ENCODE data around the gene TMED4. TPM values are rescaled to one million over a fixed set of nuclear protein-coding genes. Genes with fewer than 3 reads are reported as not detected.

The TMED4 gene
- polyA plus RNA-seq, 1 donor from 2014 or later: 158 TPM

DNA sequence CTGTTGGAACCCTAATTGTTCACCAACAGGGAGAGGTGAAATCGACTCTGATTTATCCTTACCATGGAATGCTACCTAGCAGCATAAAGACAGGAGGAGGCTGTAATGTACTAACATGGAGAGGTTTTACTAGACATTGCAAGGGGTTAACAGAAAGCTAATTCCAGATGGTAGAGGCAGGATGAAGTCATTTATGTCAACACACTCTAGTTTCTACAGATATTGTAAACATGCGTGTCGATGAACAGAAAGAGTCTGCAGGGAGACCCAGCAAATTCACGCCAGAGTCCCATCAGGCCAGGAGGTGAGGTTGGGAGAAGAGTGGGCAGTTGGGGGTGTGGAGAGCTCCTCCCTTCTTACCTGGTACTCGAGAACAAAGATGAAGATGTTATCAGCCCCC is 47.9 kb downstream of the TMED4 start:
- Histone ChIP-seq H3K27me3 (ENCODE audit: insufficient read depth, low read depth, low read length) (no peaks in the 10 kb centered on the region), H3K4me2 (ENCODE audit: low read length) (no peak overlapping the region), H3K79me2 (replicated peaks; ENCODE audit: insufficient read depth, low read length) (no peaks in the 10 kb centered on the region), H2AFZ (ENCODE audit: low read depth, low read length) (no peak overlapping the region), H3K36me3 (ENCODE audit: insufficient read depth, low read length) (no peaks in the 10 kb centered on the region), H3K9me2 (ENCODE audit: insufficient read depth, low read length) (no peaks in the 10 kb centered on the region), H3K27ac (ENCODE audit: low read length) (no peak overlapping the region), H4K20me1 (ENCODE audit: insufficient read depth) (no peaks in the 10 kb centered on the region), H3F3A (ENCODE audit: insufficient read depth, low read length, poor library complexity, severe bottlenecking) (no peaks in the 10 kb centered on the region), H3K9ac (ENCODE audit: low read length) (no peak overlapping the region), H3K4me3 (ENCODE audit: low read length) (no peak overlapping the region), H3K9me3 (ENCODE audit: low read length) (no peaks in the 10 kb centered on the region)
- TF ChIP-seq, protein P1, sequence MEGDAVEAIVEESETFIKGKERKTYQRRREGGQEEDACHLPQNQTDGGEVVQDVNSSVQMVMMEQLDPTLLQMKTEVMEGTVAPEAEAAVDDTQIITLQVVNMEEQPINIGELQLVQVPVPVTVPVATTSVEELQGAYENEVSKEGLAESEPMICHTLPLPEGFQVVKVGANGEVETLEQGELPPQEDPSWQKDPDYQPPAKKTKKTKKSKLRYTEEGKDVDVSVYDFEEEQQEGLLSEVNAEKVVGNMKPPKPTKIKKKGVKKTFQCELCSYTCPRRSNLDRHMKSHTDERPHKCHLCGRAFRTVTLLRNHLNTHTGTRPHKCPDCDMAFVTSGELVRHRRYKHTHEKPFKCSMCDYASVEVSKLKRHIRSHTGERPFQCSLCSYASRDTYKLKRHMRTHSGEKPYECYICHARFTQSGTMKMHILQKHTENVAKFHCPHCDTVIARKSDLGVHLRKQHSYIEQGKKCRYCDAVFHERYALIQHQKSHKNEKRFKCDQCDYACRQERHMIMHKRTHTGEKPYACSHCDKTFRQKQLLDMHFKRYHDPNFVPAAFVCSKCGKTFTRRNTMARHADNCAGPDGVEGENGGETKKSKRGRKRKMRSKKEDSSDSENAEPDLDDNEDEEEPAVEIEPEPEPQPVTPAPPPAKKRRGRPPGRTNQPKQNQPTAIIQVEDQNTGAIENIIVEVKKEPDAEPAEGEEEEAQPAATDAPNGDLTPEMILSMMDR (IDR thresholded peaks at IDR 0.05; ENCODE audit: poor library complexity, severe bottlenecking): no peak
- TF ChIP-seq SMC3 (conservative IDR thresholded peaks at IDR 0.05; ENCODE audit: poor library complexity) (no peak), RAD21 (conservative IDR thresholded peaks at IDR 0.05) (no peak), POLR2AphosphoS5 (IDR thresholded peaks at IDR 0.05) (no peak), EZH2 (IDR thresholded peaks at IDR 0.05; ENCODE audit: borderline replicate concordance, insufficient read depth, low read length, poor library complexity, severe bottlenecking) (no peak), MXI1 (conservative IDR thresholded peaks at IDR 0.05; ENCODE audit: poor library complexity, severe bottlenecking) (no peak), EP300 (conservative IDR thresholded peaks at IDR 0.05; ENCODE audit: poor library complexity, severe bottlenecking) (no peak), TAF1 (IDR thresholded peaks at IDR 0.05; ENCODE audit: low read depth) (no peak)
- TF ChIP-seq, protein P2, sequence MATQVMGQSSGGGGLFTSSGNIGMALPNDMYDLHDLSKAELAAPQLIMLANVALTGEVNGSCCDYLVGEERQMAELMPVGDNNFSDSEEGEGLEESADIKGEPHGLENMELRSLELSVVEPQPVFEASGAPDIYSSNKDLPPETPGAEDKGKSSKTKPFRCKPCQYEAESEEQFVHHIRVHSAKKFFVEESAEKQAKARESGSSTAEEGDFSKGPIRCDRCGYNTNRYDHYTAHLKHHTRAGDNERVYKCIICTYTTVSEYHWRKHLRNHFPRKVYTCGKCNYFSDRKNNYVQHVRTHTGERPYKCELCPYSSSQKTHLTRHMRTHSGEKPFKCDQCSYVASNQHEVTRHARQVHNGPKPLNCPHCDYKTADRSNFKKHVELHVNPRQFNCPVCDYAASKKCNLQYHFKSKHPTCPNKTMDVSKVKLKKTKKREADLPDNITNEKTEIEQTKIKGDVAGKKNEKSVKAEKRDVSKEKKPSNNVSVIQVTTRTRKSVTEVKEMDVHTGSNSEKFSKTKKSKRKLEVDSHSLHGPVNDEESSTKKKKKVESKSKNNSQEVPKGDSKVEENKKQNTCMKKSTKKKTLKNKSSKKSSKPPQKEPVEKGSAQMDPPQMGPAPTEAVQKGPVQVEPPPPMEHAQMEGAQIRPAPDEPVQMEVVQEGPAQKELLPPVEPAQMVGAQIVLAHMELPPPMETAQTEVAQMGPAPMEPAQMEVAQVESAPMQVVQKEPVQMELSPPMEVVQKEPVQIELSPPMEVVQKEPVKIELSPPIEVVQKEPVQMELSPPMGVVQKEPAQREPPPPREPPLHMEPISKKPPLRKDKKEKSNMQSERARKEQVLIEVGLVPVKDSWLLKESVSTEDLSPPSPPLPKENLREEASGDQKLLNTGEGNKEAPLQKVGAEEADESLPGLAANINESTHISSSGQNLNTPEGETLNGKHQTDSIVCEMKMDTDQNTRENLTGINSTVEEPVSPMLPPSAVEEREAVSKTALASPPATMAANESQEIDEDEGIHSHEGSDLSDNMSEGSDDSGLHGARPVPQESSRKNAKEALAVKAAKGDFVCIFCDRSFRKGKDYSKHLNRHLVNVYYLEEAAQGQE (IDR thresholded peaks at IDR 0.05; ENCODE audit: borderline replicate concordance): no peak

- Histone ChIP-seq H3K9ac (ENCODE audit: low read length) (no peak overlapping the region), H4K20me1 (ENCODE audit: insufficient read depth) (no peaks in the 10 kb centered on the region), H3K4me3 (ENCODE audit: low read length) (no peak overlapping the region), H3K79me2 (replicated peaks; ENCODE audit: insufficient read depth, low read length) (no peaks in the 10 kb centered on the region), H3K4me2 (ENCODE audit: low read length) (no peak overlapping the region), H3K27me3 (ENCODE audit: insufficient read depth, low read depth, low read length) (no peaks in the 10 kb centered on the region), H3K36me3 (ENCODE audit: insufficient read depth, low read length) (no peaks in the 10 kb centered on the region), H3K27ac (ENCODE audit: low read length) (no peak overlapping the region), H2AFZ (ENCODE audit: low read depth, low read length) (no peak overlapping the region), H3F3A (ENCODE audit: insufficient read depth, low read length, poor library complexity, severe bottlenecking) (no peaks in the 10 kb centered on the region), H3K9me2 (ENCODE audit: insufficient read depth, low read length) (no peaks in the 10 kb centered on the region), H3K9me3 (ENCODE audit: low read length) (no peaks in the 10 kb centered on the region)
- TF ChIP-seq EP300 (conservative IDR thresholded peaks at IDR 0.05; ENCODE audit: poor library complexity, severe bottlenecking): no peak
- no peak for TF ChIP-seq RAD21 (conservative IDR thresholded peaks at IDR 0.05)
- no peak for TF ChIP-seq MXI1 (conservative IDR thresholded peaks at IDR 0.05; ENCODE audit: poor library complexity, severe bottlenecking)
- no peak for TF ChIP-seq POLR2AphosphoS5 (IDR thresholded peaks at IDR 0.05)
- TF ChIP-seq, protein P2 (IDR thresholded peaks at IDR 0.05; ENCODE audit: borderline replicate concordance): no peak
- TF ChIP-seq, protein P1 (IDR thresholded peaks at IDR 0.05; ENCODE audit: poor library complexity, severe bottlenecking): no peak
- TF ChIP-seq SMC3 (conservative IDR thresholded peaks at IDR 0.05; ENCODE audit: poor library complexity): no peak
- no peak for TF ChIP-seq TAF1 (IDR thresholded peaks at IDR 0.05; ENCODE audit: low read depth)
- TF ChIP-seq EZH2 (IDR thresholded peaks at IDR 0.05; ENCODE audit: borderline replicate concordance, insufficient read depth, low read length, poor library complexity, severe bottlenecking): no peak
Observed at GRCh38 chr7:44533301-44534055, 48.6 kb downstream of the TMED4 start.
